ENCODE data around the gene TFF2.
A peak's percentile ranks its signal among the peaks of the same experiment; 100 is the strongest.

The TFF2 gene

DNA sequence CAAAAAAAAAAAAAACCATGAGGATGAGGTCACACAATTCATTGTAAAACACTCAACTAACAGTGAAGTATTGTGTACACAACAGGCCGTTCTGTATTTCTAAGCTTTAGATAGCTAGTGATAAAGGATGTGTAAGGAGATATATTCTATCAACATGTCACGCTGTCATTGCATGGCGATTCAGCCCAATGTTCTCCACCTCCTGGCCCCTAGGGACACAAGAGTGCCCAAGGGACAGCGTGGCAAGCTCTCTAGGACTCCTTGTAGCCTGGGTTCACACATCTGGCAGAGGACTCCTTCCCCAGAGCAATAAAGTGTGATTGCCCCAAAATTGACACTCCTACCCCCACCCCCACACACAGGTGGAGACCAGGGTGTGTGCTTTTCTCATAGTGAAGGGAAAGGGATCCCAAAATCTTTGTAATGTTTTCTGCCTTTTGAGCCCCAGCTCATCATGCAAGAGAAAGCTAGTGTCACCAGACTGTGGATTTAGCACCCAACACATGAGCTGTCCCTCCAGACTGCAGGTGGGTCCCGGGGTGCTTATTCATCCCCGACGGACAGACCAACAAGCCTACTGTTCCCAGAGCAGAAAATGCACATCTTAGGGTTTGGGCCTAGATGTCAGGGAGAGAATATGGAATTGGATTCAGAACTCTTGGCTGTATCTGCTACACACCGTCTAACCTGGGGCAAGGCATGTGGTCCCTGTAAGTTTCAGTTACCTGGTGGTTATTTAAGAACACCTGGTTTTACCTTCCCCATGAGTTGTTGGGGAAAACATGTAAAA is 33.6 kb upstream of the TFF2 start:
- no peak for DNase-seq (ENCODE audit: low read depth, low spot score)

- DNase-seq (ENCODE audit: low read depth, low spot score) = no peak
Measured at GRCh38 chr21:42383331-42383730, 32.5 kb upstream of the TFF2 start.

- no peak for DNase-seq (ENCODE audit: low read depth, low spot score)
Measured at GRCh38 chr21:42382915-42383314, 32.1 kb upstream of the TFF2 start.

DNA sequence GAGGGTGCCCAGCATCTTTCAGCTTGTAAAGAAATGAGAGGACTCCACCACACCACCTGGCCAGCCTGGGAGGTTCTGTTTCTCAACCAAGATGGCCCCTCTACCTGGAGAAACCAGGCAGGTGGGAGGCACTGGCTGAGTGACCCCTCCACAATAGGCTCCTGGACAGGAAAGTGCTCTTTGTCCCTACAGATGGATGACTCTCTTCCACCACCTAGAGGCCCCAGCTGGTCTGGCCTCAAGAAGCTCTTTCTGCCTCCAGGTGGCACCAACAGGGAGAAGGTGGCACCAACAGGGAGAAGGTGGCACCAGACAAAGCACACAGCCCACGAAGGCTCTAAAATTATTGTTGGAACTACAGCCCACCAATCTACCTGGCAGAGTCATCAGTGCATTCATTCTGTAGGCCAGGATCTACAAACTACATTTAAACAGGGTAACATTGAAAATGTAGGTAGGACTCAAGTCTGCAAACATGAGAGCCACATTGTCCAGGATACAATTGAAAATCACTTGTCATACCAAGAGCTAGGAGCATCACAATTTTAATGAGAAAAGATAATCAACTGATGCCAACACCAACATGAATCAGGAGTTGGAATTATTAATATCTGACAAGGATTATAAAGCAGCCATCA is 30.7 kb upstream of the TFF2 start:
- peak; percentile 34 for DNase-seq (ENCODE audit: low read depth, low spot score)

DNA sequence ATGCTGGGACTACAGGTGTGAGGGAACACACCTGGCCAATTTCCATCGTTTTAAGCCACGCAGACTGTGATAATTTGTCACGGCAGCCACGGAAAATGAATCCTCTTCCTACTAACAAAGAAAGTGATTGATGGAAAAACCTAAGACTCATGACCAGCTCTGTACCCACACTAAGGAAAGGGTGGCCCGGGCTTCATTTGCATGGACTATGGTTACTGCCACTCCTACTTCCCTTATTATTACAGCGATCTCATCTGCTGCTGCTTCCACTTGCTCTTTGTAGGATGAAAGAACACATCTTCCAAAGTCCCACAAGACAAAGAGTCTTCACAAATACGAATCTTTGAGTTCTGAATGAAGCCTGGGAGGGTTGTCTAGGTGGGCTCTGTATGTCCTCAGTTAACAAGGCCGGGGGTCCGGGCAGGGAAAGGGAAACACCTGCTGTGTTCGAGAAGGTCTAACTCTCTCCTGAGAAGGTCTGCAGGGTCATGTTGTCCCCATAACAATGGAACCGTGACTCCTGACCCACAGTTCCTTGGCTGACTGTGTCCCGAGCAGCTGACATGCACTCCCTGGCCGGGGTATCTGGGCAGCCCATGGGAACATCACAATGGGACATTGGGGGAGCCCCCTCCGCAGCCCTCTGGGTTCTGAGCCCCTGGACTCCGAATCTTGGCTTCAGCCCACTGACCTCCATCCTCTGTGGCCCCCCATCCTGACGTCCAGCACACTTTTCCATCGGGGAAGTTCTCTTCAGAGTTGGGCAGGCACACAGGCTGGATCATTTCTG is 28.8 kb upstream of the TFF2 start:
- no peak for DNase-seq (ENCODE audit: low read depth, low spot score)

DNA sequence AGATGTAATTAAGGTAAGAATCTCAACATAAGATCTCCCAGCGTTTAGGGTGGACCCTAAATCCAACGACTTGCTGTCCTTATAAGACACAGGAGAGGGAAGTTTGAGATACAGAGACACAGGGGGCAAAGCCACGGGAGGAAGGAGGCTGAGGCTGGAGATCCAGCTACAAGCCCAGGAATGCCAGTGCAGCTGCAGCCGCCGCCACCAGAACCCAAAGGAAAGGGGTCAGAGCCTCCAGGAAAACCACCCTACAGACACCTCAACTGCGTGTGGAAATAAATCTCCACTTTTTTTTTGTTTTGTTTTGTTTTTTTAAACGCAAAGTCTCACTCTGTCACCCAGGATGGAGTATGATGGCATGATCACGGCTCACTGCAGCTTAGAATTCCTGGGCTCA is 27.6 kb upstream of the TFF2 start:
- DNase-seq (ENCODE audit: low read depth, low spot score) = no peak

- no peak for DNase-seq (ENCODE audit: low read depth, low spot score)
Measured at GRCh38 chr21:42377951-42378340, 27.2 kb upstream of the TFF2 start.

DNA sequence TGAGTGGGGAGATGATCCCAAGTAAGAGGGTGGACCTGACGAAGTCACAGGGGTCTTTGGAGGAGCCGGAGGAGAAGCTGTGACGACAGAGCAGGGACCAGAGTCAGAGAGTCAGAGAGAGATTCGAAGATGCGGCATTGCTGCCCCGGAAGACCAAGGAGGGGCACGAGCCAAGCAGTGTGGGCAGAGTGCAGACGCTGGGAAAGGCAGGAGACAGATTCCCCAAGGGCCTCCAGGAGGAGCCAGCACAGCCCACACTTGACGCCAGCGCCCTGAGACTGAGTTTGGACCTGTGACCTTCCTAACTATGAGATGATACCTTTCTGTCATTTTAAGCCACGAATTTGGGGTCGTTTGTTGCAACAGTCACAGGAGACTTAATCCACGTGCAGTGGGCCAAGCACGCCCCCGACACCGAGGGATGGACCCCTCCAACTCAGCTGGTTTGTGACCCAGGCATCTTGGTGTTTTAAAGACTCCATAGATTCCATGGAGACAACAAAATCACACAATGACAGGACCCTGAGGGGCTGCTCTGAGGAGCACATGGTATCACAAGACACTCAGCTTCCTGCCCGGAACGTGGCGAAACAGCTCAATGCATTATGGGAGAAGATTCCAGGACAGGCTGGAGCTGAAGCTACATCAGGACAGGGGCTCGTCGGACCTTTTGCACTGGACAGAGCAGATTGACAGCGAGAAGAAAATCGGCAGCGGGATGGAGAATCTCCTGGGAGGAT is 26.6 kb upstream of the TFF2 start:
- no peak for DNase-seq (ENCODE audit: low read depth, low spot score)

GRCh38 chr21:42376338-42376982 is 25.7 kb upstream of the TFF2 start:
- DNase-seq (ENCODE audit: low read depth, low spot score) = no peak

GRCh38 chr21:42375966-42376337 is 25.2 kb upstream of the TFF2 start:
- DNase-seq (ENCODE audit: low read depth, low spot score) = no peak

- DNase-seq (ENCODE audit: low read depth, low spot score) = no peak
Measured at GRCh38 chr21:42375506-42375905, 24.7 kb upstream of the TFF2 start.

GRCh38 chr21:42374864-42375499 is 24.2 kb upstream of the TFF2 start:
- DNase-seq (ENCODE audit: low read depth, low spot score) = no peak

DNA sequence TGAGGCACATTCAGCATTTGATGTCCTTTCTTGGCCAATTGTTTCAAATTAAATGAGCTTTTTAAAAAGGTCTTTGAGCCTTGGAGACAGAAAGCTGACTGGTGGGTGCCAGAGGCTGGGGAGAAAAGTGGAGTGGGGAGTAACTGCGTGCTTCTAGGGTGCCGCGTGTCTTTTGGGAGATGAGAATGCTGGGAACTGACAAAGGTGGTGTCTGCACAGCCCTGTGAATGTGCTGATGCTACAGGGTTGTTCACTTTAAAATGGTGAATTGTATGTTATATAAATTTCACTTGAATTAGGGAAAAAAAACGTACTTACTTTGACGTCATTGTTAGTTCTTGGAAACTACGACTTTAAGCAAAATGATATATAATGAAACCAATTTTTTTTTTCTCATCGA is 23.7 kb upstream of the TFF2 start:
- DNase-seq (ENCODE audit: low read depth, low spot score) = no peak

DNA sequence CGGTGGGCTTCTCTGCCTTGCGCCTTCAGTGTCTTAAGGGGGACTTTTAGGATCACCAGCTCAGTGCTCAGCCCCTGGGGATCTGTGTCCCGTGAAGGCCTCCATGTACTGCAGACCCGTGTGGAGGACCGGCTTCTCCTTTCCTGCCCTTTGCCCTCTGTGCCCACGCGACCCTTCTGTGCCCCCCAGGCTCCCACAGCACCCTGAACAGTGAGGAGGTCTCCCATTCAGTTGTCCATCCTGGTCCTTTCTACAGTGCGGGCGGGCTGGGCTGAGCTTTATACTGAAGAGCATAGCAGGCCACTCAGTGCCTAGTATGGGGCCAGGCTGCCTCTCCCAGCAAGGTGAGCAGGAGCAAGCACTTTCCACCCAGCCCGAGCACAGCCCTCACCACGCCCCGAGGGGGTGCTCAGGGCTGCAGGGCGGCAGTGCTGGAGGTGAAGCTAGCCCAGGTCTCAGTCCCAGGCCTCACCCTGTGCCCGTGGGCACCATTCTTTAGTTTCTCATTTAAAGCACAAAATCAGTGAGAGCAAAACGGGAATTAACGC is 23.2 kb upstream of the TFF2 start:
- DNase-seq (ENCODE audit: low read depth, low spot score) = no peak

GRCh38 chr21:42373196-42373907 is 22.6 kb upstream of the TFF2 start:
- no peak for DNase-seq (ENCODE audit: low read depth, low spot score)

GRCh38 chr21:42370894-42371654 is 20.3 kb upstream of the TFF2 start:
- no peak for DNase-seq (ENCODE audit: low read depth, low spot score)

DNA sequence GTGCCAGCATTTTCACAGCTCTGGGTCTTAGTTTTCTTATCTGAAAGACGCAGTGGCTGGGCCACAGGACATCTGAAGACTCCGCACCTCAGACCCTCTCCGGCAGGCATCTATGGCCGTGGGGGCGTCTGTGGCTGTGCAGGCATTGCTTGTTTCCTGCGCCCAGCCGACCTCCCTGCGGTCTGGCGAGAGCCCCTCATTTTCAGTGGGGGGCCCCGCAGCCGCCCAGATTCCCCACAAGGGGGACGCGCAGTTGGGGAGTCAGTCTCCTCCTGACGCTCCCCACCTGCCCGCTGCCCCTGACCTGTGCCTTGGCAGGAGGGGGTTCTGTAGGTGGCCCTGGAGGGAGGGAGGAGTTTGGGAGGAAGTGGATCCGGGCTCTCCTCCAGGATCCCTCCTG is 19.0 kb upstream of the TFF2 start:
- DNase-seq (ENCODE audit: low read depth, low spot score) = no peak

DNA sequence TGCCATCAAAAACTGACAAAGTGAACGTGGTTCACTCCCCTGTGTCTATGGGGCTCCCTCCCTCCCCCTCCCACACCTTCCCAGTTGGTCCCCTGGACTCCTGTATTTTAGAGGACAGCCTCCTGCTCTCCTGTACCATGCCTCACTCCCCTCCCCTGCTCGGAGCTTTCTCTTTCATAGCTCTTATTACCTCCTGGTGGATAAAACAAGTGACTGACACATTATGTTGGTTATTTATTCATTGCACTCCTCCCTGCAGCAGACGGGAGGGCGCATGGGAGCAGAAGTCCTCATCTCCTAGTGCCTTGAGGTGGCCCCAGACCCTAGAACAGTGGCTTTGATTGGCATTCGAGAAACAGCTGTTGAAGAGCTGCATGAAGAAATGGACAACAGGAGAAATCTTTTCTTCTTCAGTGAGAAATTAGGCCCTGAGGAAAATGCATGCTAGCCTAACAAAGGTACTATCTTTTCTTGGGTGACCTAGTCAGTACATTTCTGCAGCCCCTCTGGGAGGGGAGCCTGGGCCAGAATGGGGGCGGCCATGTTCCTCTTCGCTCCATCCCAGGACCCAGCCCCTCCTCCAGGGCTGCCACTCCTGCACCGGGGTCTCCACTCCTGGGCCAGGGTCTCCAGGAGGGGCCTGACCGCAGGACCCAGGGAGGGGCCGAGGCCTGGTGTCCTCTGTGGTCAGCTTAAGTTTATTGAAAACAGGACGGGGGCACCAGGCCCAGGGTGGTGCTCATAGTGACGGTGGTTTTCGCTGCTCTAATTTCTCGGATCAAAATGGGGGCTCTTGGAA is 16.8 kb upstream of the TFF2 start:
- DNase-seq (ENCODE audit: low read depth, low spot score) = no peak

Measured in astrocyte of the hippocampus (primary cell).